H1 (cell line): ENCODE measurements around the gene PDE4D. TPM values are rescaled to one million over a fixed set of nuclear protein-coding genes. Genes with fewer than 3 reads are reported as not detected.

Source experiments
- CTBP2 ChIP-seq: IDR thresholded peaks from 2 replicates; pipeline ENCODE4 v1.7.0; 2011; ENCODE audit warnings: borderline replicate concordance, mild to moderate bottlenecking, moderate library complexity, mixed read lengths, low read length; ENCODE audit not compliant: insufficient read depth, insufficient read length
- GABPA ChIP-seq: IDR thresholded peaks from 2 replicates; pipeline ENCODE4 v1.6.1; 2011; ENCODE audit warnings: mild to moderate bottlenecking, low read length, moderate library complexity, borderline replicate concordance; ENCODE audit not compliant: insufficient read depth
- HDAC2 ChIP-seq, 2 experiments: fragments of 300-600 bp in 1 of 2; sonication (generic) in 1 of 2; IDR thresholded peaks; 2 replicates each; pipeline ENCODE4 v1.6.1; 2011 to 2012; ENCODE audit warnings: low read depth in 2 of 2, low read length in 2 of 2, mild to moderate bottlenecking in 2 of 2, moderate library complexity in 2 of 2, borderline replicate concordance in 1 of 2, inconsistent platforms in 1 of 2
- NANOG ChIP-seq: IDR thresholded peaks from 2 replicates; pipeline ENCODE4 v1.6.1; 2011; ENCODE audit warnings: low read length, low read depth, mild to moderate bottlenecking, inconsistent platforms; ENCODE audit not compliant: insufficient read depth, poor library complexity, severe bottlenecking
- POLR2A ChIP-seq, 2 experiments: IDR thresholded peaks; 1 replicate in 1 of 2; 2 replicates in 1 of 2; pipeline ENCODE4 v1.6.1; 2011; ENCODE audit warnings: low read depth in 2 of 2, low read length in 2 of 2, mild to moderate bottlenecking in 2 of 2; ENCODE audit errors: control extremely low read depth in 1 of 2
- SAP30 ChIP-seq: fragments of 300-600 bp; sonication (generic); IDR thresholded peaks from 2 replicates; pipeline ENCODE4 v1.7.1; 2012; ENCODE audit warnings: low read length, moderate library complexity, mild to moderate bottlenecking, inconsistent platforms; ENCODE audit not compliant: insufficient read depth, insufficient replicate concordance
- SIRT6 ChIP-seq: IDR thresholded peaks from one replicate; pipeline ENCODE4 v1.7.1; 2012; ENCODE audit warnings: low read length, inconsistent platforms
- polyA plus RNA-seq, 7 experiments: library from polyadenylated mRNA; depleted of rRNA in 3 of 7; stranded (reverse) in 5 of 7; unstranded in 2 of 7; fragments of >200 nt in 5 of 7; fragments of 200-250 nt in 2 of 7; gene quantifications; 1 replicate in 5 of 7; 2 replicates in 1 of 7; 4 replicates in 1 of 7; pipeline versions ENCODE4 v1.2.1 to v1.2.3, GENCODE V29; 2011 to 2013; ENCODE audit warnings: missing spikeins in 2 of 7, mixed read lengths in 2 of 7
- total RNA-seq: library from RNA; stranded (reverse); fragmentation: NEBNext Ultra II Directional; extraction: Animal tissue kit (Norgen Biotek cat#: 25700); gene quantifications from 2 replicates; pipeline ENCODE4 v1.2.1, GENCODE V29; 2021
- TF ChIP-seq, protein P1 (sequence below), 3 experiments: IDR thresholded peaks; 1 replicate in 2 of 3; 2 replicates in 1 of 3; pipeline versions ENCODE4 v1.5.1 to v1.6.1; 2011; ENCODE audit warnings: low read length in 3 of 3, mild to moderate bottlenecking in 3 of 3, inconsistent platforms in 2 of 3, low read depth in 1 of 3, moderate library complexity in 1 of 3; ENCODE audit not compliant: insufficient read depth in 1 of 3; ENCODE audit errors: control extremely low read depth in 1 of 3

The PDE4D gene
- total and polyA plus RNA-seq, 2 of the 8 experiments (the other 6 are each of a cell fraction or from before 2014, with no cell fraction given): 2.3 to 3.7 TPM

DNA sequence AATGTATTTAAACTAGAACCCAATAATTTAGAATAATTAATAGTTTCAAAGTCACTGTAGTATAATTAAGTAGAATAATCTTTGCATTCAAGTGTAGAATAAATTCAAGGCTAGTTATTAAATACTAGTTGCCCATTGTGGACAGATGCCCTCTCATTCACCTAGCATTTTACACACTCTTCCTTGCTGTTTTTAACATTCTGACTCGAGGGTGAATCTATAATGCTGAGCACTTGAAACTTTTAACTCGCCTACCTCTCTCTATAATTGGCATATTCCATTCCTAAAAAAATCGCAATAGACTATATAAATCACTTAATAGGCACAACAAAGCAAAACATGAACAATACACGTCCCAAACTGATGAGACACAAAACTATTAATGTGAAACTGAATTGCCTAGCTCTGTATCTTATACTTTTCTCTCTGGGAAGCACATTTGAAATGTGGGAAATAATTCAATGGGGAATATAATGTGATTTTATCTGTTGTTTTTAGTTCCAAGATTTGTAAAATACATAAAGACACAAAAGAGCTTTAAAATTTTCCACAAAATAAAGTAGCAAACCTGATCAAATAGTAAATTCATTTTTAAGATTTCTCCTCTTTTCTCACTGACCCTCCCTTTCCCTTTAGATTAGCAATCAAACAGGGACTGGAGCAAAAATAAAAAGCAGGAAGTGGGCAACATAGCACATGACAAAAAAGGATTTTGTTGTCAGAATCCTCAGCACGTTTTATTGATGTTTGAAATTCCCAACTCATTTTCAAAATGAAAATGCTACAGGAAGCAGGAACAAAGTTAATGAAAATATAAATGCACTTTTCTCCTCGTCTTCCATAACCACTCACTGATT lies 295.6 kb downstream of the PDE4D start (continued):
- TF ChIP-seq HDAC2 (IDR thresholded peaks at IDR 0.05; ENCODE audit: borderline replicate concordance in 1 of 2, low read depth in 2 of 2, low read length in 2 of 2) (no peak), GABPA (no peak), POLR2A (IDR thresholded peaks at IDR 0.05; ENCODE audit: control extremely low read depth in 1 of 2, low read depth in 2 of 2, low read length in 2 of 2) (no peak), NANOG (no peak), CTBP2 (no peak), SAP30 (no peak), SIRT6 (no peak)
- TF ChIP-seq, protein P1, sequence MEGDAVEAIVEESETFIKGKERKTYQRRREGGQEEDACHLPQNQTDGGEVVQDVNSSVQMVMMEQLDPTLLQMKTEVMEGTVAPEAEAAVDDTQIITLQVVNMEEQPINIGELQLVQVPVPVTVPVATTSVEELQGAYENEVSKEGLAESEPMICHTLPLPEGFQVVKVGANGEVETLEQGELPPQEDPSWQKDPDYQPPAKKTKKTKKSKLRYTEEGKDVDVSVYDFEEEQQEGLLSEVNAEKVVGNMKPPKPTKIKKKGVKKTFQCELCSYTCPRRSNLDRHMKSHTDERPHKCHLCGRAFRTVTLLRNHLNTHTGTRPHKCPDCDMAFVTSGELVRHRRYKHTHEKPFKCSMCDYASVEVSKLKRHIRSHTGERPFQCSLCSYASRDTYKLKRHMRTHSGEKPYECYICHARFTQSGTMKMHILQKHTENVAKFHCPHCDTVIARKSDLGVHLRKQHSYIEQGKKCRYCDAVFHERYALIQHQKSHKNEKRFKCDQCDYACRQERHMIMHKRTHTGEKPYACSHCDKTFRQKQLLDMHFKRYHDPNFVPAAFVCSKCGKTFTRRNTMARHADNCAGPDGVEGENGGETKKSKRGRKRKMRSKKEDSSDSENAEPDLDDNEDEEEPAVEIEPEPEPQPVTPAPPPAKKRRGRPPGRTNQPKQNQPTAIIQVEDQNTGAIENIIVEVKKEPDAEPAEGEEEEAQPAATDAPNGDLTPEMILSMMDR (IDR thresholded peaks at IDR 0.05; ENCODE audit: control extremely low read depth in 1 of 3, insufficient read depth in 1 of 3, low read depth in 1 of 3, low read length in 3 of 3): no peak
